Lower leg skin (tissue), 4 donors: Measurements from ENCODE around the gene NASP. TPM values are rescaled to one million over a fixed set of nuclear protein-coding genes. Genes with fewer than 3 reads are reported as not detected.

Source experiments
- DNase-seq, 2 donors: peaks; one replicate each; pipeline ENCODE4 v3.0.0-alpha.2; 2019; ENCODE audit warnings: low spot score in 2 of 2
- H3K4me3 ChIP-seq: fragments of 200-600 bp; sonication (generic); 2 replicates; pipeline ENCODE4 v1.5.1; 2017; ENCODE audit warnings: mild to moderate bottlenecking, low read depth; ENCODE audit not compliant: poor library complexity, severe bottlenecking
- POLR2A ChIP-seq, 2 donors: fragments of 450-650 bp; IDR thresholded peaks; one replicate each; pipeline ENCODE4 v1.6.1; 2016 to 2017; ENCODE audit warnings: antibody characterized with exemption in 2 of 2, mild to moderate bottlenecking in 1 of 2, moderate library complexity in 1 of 2
- WGBS, 2 donors: methylation state at CpG; one replicate each; pipeline ENCODE4 v1.1.5; 2018; 5-methylcytosine and 5-hydroxymethylcytosine counted together
- intact Hi-C: fragments of 100-400 bp; cut with DNase I; formaldehyde crosslinking; loops from one replicate; pipeline ENCODE4 v1.15.0; 2023; ENCODE audit warnings: low total_unique reads
- total RNA-seq, 4 donors: library from RNA; depleted of rRNA; stranded (reverse); fragments of >200 nt; gene quantifications; one replicate each; pipeline ENCODE4 v1.1.0, GENCODE V29; 2016
- TF ChIP-seq, protein P1 (sequence below), 3 donors: fragments of 450-650 bp; IDR thresholded peaks; one replicate each; pipeline ENCODE4 v1.5.1; 2016; ENCODE audit warnings: antibody characterized with exemption in 3 of 3, mild to moderate bottlenecking in 3 of 3, moderate library complexity in 2 of 3

The NASP gene
- total RNA-seq, 4 donors from 2014 or later: 35.4 to 64.4 (median 52.3) TPM

DNA sequence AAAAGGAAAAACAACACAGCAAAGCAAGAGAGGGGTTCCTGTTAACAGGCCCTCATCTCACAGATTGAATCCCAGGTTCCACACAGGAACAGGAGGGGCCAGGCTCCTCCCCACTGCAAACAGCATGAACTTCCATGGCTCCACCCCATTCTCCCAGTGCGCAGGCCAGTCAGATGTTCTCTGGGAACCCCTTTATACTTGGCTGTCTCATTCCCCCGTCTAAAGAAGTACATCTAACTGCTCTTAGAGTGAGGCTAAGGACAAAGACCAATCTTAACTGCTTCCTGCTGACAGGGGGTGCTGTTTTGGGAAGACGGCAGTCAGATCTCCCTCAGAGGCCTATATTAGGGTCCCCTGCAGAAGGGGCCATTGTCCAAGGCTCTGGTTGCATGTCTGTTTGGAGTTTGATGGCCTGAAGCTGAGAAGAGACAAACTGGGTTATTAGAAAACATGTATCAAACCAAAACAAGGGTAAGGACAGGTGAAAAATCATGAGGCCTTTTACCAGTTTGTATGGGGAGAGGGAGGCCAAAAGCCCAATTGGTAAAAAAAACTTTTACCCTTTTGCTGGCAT, 10.5 kb upstream of the NASP start:
- TF ChIP-seq, protein P1, sequence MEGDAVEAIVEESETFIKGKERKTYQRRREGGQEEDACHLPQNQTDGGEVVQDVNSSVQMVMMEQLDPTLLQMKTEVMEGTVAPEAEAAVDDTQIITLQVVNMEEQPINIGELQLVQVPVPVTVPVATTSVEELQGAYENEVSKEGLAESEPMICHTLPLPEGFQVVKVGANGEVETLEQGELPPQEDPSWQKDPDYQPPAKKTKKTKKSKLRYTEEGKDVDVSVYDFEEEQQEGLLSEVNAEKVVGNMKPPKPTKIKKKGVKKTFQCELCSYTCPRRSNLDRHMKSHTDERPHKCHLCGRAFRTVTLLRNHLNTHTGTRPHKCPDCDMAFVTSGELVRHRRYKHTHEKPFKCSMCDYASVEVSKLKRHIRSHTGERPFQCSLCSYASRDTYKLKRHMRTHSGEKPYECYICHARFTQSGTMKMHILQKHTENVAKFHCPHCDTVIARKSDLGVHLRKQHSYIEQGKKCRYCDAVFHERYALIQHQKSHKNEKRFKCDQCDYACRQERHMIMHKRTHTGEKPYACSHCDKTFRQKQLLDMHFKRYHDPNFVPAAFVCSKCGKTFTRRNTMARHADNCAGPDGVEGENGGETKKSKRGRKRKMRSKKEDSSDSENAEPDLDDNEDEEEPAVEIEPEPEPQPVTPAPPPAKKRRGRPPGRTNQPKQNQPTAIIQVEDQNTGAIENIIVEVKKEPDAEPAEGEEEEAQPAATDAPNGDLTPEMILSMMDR (IDR thresholded peaks at IDR 0.05): no peak
- no peak for TF ChIP-seq POLR2A (IDR thresholded peaks at IDR 0.05)
- peak in 1 of 2 donors; percentile 32 for DNase-seq
- no peak overlapping the region for H3K4me3 ChIP-seq
- intact Hi-C loops: loop anchor here (10.0 kb wide), 1 partner anchor 559 kb away; the partner anchor contains the start of genes HECTD3 and UROD
- WGBS, 2 donors: 74% methylated on average over 3 of the region's 3 CpGs

DNA sequence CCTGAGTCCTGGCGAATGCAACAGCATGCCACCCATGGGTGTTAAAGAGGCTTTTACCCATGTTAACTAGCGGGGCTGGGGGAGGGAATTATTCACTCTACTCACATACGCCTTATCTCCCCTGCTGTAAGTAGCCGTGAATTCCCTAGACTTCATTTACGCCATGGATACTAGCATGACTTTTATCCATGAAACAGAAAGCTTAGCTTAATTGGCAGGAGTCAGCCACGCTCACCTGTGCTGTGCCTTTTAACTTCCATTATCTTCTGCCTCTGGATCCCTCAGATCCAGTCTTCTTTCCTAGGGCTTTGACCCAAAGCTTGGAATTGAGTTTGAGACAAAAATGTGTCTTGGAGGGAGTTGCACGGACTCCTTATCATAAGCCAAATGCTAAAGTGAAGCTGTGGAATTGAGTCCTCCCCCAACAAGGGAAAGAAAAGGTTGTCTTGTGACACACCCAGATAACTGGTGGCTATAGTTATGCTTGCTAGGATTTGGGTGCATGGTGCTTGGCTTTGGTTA, 9.7 kb upstream of the NASP start:
- 90 to 91% methylated on average over 7 of the region's 7 CpGs for WGBS, 2 donors
- H3K4me3 ChIP-seq: no peak overlapping the region
- no peak for TF ChIP-seq POLR2A (IDR thresholded peaks at IDR 0.05)
- TF ChIP-seq, protein P1 (IDR thresholded peaks at IDR 0.05): no peak
- peak in 1 of 2 donors; percentile 37 for DNase-seq
- intact Hi-C loops: loop anchor here (10.0 kb wide), 1 partner anchor 559 kb away; the partner anchor contains the start of genes HECTD3 and UROD

DNA sequence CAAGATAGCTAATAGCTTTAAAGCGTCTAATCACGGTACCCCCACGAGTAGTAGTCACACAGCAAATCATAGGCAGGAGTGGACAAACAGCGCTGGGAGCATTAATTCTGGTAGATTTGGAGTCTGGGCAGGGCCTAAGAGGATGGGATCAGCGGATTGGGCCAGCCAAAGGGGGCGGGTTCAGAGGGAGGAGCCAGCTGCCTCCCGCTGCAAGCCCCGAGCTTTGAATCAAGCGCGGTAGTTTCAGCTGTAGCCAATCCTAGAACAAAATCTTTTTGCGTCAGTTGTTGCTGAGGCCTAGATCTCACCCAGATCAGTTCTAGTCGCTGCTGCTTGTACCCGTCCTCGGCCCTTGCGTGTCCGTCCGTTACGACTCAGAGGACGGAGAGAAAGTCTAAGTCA, 576 bp upstream of the NASP start:
- peak overlapping the region; percentile 97 for H3K4me3 ChIP-seq
- intact Hi-C loops: no loop called here
- 0% methylated on average over 19 of the region's 19 CpGs for WGBS, 2 donors
- TF ChIP-seq POLR2A (IDR thresholded peaks at IDR 0.05): no peak
- TF ChIP-seq, protein P1 (IDR thresholded peaks at IDR 0.05): no peak
- peak; percentile 96 to 98 for DNase-seq

DNA sequence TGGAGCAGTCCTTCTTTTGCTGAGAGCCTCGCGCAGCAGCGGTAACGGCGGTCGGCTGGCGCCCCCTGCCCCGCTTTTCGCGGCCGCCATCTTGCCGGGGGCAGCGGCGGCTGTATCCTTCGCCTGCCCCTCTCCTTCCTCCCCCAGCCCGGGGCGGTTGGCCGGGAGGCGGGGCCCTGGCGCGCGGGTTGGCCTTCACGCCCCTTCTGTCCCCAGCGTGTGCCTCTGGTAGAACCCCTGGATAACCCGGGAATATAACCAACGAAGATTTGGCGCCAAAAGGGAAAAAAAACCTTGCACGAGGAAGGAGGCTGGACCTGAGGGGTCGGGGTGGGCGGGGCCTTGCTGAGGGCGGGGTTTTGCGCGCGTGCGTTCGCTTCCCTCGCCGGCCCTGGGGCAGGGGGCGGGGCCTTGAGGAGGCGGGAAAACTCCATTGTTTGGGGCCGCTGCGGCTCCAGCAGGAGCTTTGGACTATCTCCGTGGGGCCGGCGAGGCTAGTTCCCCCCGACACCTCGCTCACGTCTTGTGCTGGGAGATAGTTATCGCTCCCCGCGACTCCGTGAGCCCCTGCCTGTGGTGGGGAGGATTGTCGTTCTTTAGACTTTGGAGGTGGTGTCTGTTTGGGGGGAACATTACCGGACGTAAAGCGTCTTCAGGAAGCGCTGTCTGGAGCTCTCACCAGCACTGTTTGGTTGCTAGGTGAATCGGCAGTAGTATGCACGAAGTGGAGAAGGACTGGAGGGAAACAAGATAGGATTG, 689 bp downstream of the NASP start:
- DNase-seq: peak; percentile 83 to 97
- TF ChIP-seq, protein P1 (IDR thresholded peaks at IDR 0.05): no peak
- no peak for TF ChIP-seq POLR2A (IDR thresholded peaks at IDR 0.05)
- intact Hi-C loops: no loop called here
- WGBS, 2 donors: 0 to 1% methylated on average over 43 to 59 of the region's 59 CpGs
- H3K4me3 ChIP-seq: peak overlapping the region; percentile 97

DNA sequence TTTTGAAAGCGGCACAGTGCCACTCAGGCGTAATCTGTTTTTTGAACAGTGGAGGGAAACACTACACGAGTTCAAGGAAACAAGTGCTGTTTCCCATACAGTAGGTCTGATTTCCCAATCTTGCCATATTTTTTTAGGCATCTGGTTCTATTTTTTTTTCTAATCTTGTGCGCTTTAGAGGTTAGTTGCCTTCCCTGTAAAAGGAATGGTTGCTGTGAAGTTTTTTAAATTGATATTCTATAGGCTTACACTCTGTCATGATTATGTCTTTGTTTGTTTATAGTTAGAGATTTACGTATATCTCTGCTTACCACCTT, 1.2 kb downstream of the NASP start:
- WGBS, 2 donors: 1% methylated on average over 5 of the region's 5 CpGs
- no peak for DNase-seq
- intact Hi-C loops: no loop called here
- TF ChIP-seq, protein P1 (IDR thresholded peaks at IDR 0.05): no peak
- no peak for TF ChIP-seq POLR2A (IDR thresholded peaks at IDR 0.05)
- peak overlapping the region; percentile 97 for H3K4me3 ChIP-seq
